Epithelial cell of proximal tubule (primary cell): ENCODE measurements around the gene RBPJL. TPM values are rescaled to one million over a fixed set of nuclear protein-coding genes. Genes with fewer than 3 reads are reported as not detected.

ENCODE experiments used
- DNase-seq: peaks from one replicate; pipeline ENCODE4 v3.0.0-alpha.2; 2011; ENCODE audit warnings: low read depth
- H3K4me3 ChIP-seq: 2 replicates; pipeline ENCODE4 v1.5.1; 2011; ENCODE audit warnings: low read depth, mild to moderate bottlenecking, low read length
- CTCF ChIP-seq: conservative IDR thresholded peaks from 2 replicates; pipeline ENCODE4 v1.5.1; 2012; ENCODE audit warnings: low read depth, mild to moderate bottlenecking, low read length
- total RNA-seq: library from RNA; depleted of rRNA; stranded (reverse); fragments of >200 nt; gene quantifications from 2 replicates; pipeline ENCODE4 v1.2.3, GENCODE V29; 2015

Gene RBPJL
- total RNA-seq, 1 donor from 2014 or later: not detected

DNA sequence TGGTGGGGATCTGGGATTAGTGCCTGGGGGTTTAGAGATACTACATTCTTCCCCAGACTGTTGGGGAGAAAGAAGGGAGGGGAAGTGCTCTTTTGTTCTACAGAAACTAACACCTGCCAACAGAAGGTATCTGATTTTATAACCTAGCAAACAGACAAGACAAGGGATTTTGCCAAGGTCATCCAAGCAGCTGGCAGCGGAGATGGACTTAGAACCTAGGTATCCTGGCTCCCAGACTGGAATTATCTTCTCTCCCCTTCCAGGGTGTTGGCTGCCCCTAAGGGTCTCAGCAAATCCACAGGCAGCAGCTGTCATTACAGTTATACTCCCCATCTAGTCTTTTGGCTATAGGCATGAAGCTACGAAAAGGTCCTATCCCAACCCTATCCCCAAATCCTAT is 33.2 kb downstream of the RBPJL start:
- H3K4me3 ChIP-seq: no peak overlapping the region
- no peak for DNase-seq

DNA sequence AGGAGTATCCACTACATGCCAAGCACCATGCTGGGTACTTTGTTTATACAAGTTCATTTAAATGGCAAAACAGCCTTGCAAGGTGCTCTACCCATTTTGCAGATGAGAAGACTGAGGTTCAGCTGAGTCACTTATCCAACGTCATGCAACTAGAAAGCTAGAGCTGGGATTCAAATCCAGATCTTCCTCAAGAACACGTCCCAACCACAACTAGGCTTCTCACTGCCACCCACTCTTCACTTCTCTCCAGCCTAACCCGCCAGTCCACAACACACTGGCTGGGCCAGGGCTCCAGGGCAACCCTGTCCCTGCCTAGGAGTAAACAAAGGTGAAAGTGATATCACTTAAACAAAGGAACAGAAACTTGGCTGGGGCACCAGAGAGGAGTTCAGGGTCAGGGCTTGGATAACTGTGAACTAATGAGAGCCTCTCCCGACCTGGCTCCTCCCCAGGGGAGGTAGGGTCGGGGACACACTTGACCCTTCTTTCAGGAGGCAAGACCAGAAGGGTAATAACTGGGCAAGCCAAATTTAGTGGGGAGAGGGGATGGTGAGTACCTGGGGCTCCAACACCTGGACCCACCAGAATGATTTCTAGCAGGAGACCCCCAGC is 33.7 kb downstream of the RBPJL start:
- H3K4me3 ChIP-seq: no peak overlapping the region
- DNase-seq: no peak
- no peak for TF ChIP-seq CTCF

More for the DNA sequence above, 33.2 kb downstream of the RBPJL start:
- TF ChIP-seq CTCF: no peak

GRCh38 chr20:45340951-45341350 is 34.3 kb downstream of the RBPJL start:
- no peak for DNase-seq
- no peak for TF ChIP-seq CTCF

DNA sequence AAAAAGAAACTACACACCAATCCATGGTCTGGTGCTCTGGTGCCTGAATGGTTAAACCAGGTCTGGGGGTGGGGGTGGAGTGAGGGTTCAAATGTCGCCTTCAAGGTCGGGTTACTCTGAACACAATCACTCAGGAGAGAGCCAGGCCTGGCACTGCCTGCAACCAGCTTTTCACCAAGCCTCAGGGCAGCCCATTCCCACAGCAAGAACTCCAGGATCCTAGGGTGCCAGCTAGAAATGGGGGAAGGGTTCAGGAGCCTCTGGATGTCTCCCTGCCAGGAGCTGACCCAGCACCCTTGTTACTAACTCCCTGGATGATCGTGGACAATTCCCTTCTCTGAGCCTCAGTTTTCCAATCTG is 34.9 kb downstream of the RBPJL start:
- no peak for DNase-seq
- peak overlapping the region; percentile 97 for H3K4me3 ChIP-seq
- TF ChIP-seq CTCF: no peak

More at GRCh38 chr20:45340951-45341350, 34.3 kb downstream of the RBPJL start:
- H3K4me3 ChIP-seq: no peak overlapping the region

GRCh38 chr20:45341939-45342854 is 35.6 kb downstream of the RBPJL start:
- peak overlapping the region; percentile 97 for H3K4me3 ChIP-seq
- DNase-seq: no peak
- TF ChIP-seq CTCF: no peak

DNA sequence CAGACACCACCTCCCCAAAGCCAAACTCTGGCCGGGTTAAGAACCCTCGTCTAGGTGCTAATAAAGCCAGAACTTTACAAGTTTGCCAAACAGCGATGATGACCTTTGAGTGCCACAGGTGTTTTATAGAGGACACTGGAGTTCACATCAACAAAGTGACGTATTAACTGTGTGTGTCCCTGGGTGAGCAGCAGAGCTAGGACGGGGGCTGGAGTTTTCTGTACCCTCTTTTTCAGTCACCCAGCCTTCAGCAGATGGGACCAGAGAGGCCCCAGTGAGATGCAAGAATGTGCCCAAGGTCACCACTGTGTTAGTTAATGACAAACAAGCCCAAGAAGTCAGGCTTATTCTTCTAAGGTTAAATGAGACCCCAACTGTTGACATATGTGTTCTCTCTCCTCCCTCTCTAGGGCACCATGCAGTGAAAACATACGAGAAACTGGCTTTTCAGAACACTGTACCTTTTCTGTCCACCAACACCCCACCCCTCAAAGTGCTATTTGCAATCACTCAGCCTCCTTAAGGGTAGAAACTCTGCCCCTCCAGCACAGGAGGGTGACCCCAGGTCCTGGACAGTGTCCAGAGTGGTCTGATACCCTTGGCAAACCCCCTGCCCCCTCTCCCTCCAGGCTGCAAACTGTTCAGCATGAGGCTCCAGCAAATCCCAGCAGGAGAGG is 36.4 kb downstream of the RBPJL start:
- no peak for DNase-seq
- TF ChIP-seq CTCF: no peak
- peak overlapping the region; percentile 97 for H3K4me3 ChIP-seq
